HUDEP-2 (cell line): ENCODE data around the gene TULP4.

Source experiments
- DNase-seq, 76 experiments: peaks; one replicate each; lab custom pipeline; 2025; ENCODE audit not compliant: unreplicated experiment in 76 of 76; lab: John Stamatoyannopoulos, UW

Gene TULP4

DNA sequence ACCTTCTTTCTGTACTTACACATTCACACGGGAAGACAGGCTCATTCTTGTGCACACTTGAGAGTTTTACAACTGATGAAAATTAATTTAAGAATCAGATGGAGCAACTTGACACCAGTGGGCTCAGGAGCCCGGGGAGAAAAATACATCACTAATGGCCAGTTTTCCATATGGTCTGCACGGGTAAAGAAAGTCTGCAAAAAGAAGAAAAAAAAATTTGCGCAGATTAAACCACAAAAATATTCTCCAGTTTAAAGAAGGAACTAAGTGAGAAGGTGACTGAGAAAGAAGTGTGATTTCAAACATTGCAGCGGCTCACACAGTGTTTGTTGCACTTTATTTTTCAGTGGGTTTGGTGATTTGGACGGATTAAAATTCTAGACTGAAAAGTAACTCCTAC, at the start of gene TULP4:
Gene TULP4, plus strand, starts transcription at position 301 of the 400 bp plus-strand sequence. CDS start 1,552 bp downstream, outside the sequence.
- no peak for DNase-seq

DNA sequence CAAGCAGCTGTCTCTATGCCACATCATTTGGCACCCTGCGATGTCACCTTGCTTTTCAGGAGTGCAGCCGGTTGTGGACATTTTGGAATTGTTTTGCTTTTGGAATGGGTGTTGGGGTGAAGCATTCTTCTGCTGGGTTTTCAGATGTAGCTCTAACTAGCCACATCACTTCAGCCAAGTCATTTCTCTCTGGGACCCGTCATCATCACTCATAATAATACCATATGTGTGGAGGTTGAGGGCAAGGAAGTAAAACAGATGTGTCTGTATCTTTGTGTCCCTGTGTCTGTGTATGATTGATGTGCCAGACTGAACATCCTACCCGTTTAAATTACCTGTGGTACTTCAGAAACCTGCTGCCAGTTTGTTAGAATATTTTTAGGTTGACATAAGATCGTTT, 49.5 kb upstream of the TULP4 start:
- no peak for DNase-seq

DNA sequence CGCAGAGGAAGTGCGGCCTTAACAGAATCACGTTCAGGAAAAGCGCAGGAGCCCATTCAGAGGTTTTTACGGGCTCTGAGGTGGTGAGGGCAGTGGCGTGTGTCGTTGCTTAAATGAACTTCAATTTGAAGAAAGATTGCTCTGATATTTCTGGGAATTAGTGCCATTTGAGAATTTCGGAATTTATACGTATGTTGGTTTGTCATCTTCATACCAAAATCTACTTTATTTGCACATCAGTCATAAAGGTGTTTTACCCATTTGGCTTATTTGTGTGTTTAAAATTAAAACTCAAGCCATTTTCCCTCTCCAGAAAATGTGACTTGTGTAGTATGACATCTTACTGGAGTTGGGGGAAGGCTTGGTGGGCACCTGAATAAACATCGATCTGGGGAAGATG, 48.1 kb upstream of the TULP4 start:
- no peak for DNase-seq

DNA sequence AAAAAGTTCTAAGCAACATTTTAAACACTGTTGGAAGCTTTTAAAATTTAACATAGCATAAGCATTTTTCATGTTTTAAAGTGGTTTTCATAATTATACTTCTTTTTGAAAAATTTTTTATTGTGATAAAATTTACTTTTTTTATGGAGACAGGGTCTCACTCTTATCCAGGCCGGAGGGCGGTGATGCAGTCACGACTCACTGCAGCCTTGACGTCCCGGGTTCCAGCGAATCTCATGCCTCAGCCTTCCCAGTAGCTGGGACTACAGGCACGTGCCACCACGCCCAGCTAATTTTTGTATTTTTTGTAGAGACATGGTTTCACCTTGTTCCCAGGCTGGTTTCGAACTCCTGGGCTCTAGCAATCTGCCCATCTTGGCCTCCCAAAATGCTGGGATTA, 46.1 kb upstream of the TULP4 start:
- DNase-seq, result no peak

GRCh38 chr6:158268361-158269147, 43.7 kb upstream of the TULP4 start:
- DNase-seq, result no peak

GRCh38 chr6:158269657-158270056, 42.6 kb upstream of the TULP4 start:
- DNase-seq, result no peak

- no peak for DNase-seq
These were observed 41.7 kb upstream of the TULP4 start for GRCh38 chr6:158270389-158271127.

- DNase-seq, result no peak
These were observed 39.9 kb upstream of the TULP4 start for GRCh38 chr6:158272324-158272723.

DNA sequence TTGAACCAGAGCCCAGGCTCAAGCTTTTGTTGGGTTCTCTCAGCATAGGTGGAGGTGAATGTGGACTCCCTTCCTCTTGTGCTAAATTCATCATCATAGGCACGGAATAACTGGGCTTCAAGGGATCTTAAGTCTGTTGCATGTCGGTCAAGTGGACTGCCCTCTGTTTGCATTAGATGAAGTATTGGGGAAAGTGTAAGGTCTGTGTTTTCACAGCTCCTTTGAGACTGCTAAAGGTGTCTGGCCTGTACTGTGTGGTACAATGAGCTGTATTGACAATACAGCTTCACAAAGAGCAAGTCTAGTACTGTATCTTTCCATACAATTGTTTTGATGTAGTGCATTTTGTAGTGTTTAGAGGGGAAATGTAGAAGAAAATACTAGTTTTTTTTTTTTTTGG, 34.3 kb upstream of the TULP4 start:
- DNase-seq, result no peak

- no peak for DNase-seq
These were observed 32.6 kb upstream of the TULP4 start for GRCh38 chr6:158279615-158280014.

DNA sequence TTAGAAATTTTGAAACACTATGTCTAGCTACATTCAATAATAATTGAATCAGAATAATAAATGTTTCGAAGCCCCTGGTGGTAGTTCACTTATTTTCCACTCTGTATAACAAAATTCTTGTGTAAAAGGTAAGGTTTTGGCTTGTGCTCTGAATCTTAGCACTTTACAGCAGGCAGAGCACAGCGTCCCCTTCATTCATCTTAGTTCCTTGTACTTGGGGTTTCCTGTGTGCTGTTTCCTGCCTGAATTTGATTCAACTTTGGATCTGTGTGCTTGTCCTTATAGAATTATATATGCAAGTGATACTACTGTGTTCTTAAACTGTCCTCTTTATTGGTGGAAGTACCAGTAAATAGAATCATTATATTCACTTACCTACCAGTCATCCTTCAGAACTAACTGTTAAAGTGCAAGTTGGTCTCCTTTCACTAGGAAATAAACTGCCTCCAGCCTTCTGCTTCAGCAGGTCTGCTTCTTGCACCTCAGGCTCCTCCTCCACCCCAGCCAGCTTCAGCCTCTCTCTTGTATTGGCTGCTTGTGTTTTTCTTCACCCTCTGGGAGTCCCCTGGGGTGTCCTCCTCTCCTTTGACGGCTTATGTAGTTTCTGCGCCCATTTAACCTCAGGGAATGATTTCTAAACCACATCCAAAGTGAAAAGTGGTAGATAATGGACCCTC, 28.8 kb upstream of the TULP4 start:
- DNase-seq, result no peak

DNA sequence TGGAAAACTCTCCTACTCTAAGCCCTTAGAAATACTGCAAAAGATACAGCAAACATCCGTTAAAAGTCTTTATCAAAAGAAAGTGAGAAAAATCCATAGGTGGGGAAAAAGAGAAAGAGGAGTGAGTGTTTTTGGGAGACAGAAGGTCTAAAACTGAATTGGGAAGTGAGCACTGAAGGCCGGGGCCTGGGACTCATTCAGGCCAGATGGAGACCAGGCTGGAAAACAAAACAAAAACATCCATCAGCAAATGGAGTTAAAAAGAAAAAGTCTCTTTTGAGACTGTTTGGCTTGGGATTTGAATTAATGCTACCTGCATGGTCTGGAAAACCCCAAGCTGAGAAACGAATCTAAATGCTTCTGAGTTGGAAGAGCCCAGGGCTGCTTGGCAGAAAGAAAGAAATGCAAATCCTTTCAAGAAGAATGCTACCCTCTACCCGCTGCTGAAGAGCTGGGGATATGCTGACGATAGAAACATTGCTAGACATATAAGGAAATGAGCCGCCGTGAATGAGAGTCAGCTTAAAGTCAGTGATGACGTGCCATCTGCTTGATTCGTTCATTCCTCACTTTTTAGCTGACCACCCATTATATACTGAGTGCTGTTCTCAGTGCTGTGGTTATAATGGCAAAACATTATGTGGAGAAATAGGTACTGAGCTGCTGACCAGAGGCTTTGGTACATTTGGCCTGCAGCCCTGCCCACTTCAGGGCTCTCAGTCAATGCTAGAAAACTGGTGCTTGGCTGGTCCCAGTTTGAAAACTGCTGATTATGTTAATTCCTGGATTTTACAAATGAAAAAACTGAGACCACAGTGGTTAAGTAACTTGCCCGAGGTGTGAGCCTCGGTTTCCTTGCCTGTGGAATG, 28.0 kb upstream of the TULP4 start:
- DNase-seq, result no peak

- DNase-seq, result no peak
These were observed 27.2 kb upstream of the TULP4 start for GRCh38 chr6:158284876-158285655.

DNA sequence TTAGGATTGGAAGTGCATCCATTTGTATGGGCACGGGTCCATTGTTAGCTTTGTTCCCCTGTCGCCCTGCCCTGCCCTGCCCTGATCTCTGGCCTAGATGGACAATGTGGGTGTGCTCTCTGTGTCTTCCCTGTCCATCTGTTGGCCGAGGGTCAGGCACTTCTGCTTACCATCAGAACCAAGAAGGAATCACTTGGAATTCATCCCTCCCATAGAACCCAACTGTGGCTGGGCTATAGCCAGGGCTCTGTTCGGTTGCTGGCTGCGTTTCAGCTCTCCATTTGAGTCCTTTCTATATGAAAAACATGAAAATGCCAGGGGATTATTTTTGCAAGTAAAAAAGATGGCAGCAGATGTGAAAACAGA, 26.6 kb upstream of the TULP4 start:
- no peak for DNase-seq

DNA sequence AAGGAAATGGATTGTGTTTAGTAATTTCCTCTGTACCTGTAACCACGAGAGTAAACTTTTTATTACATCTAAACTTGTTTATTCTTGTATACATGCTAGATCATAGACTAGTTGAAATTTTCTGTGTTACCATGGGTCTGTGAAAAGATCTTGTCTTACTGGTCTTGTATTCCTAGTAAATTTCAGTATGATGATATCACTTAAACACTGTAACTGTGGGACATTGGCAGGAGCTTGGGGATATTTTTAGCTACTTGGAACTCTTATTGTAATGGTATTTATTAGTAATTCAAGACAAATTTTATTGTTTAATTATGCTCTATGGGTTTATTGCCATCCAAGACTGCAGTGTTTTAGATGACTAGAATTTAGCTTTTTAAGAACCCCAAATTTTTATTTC, 25.9 kb upstream of the TULP4 start:
- DNase-seq, result no peak

GRCh38 chr6:158287047-158287446, 25.2 kb upstream of the TULP4 start:
- DNase-seq, result no peak

DNA sequence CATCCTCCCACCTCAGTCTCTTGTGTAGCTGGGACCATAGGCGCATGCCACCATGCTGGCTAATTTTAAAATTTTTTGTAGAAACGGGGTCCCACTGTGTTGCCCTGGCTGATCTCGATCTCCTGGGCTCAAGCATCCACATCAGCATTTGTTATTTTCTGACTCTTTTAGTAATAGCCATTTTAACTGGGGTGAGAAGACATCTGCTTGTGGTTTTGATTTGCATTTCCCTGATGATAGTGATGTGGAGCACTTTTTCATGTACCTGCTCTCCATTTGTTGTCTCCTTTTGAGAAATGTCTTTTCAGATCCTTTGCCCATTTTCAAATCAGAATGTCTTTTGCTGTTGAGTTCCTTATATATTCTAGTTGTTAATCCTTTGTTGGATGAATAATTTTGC, 22.2 kb upstream of the TULP4 start:
- DNase-seq, result no peak

DNA sequence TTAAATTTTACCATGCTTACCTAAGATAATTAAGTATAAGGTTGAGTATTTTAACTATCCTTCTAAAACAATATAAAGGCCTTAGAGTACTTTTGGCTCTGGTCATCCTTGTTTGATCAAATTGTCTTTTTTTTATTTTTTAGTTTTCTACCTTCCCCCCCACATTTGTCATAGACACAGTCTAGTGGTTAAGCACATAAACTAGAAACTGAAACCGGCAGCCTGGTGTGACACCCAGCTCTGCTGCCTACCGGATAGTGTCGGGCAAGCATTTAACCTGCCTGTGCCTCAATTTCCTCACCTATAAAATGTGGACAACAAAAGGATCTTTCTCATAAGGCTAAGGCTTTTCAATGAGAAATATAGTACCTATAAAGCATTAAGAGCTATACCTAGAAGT, 21.6 kb upstream of the TULP4 start:
- DNase-seq, result no peak

DNA sequence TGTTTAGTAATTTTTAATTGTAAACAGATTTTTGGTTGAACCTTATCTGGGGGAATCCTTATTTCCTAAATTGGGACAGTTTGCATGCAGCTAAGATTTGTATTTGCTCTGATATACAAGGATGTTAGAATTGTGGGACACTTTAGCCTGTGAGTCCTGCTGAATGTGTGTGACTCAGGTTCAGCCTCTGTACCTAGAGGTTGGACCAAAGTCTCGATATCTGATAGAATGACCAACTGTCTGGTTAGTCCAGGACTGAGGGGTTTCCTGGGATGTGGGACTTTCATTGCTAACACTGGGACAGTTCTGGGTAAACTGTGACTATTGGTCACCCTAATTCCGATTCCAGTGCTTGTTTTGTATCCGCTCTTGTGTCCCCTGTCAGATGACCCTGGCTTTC, 20.2 kb upstream of the TULP4 start:
- no peak for DNase-seq

DNA sequence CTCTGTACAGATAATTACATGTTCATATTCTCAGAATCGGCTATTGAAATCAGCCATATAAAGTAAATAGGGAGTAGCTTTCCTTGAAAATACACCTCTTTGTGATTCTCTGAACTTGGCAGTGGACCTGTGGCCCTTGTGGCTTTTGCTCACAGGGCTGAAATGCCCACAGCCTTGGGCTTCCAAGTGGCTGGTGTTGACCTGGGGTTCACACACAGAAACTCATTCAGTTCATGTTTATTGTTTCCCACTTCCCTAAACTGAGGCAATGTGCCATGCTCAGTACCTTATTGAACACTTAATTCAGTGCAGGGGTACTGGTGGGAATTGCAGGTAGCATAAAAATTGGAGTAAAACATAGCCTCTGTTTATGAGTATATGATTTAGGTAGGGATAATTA, 19.1 kb upstream of the TULP4 start:
- no peak for DNase-seq
